ENCODE results near the gene GTPBP1.
A peak's percentile ranks its signal among the peaks of the same experiment; 100 is the strongest.

- peak in 1 of 4 donors; percentile 16 for TF ChIP-seq POLR2A (IDR thresholded peaks at IDR 0.05)
- peak; percentile 28 to 85 (median 76) for TF ChIP-seq POLR2AphosphoS5 (IDR thresholded peaks at IDR 0.05)
- no peak for TF ChIP-seq CTCF (IDR thresholded peaks at IDR 0.05)
These were observed 50.3 kb downstream of the GTPBP1 start, which contains the start of gene SUN2 for GRCh38 chr22:38755911-38756532.
